GM21515 (cell line): ENCODE results near the gene KIF26B.

Experiments used
- ATAC-seq: cut with Tn5 transposase; IDR thresholded peaks from one replicate; pipeline ENCODE4 v1.9.1; 2021; ENCODE audit not compliant: unreplicated experiment

KIF26B gene

GRCh38 chr1:245169376-245169775, 14.6 kb downstream of the KIF26B start:
- no peak for ATAC-seq

- no peak for ATAC-seq
These were observed 17.2 kb downstream of the KIF26B start for GRCh38 chr1:245172026-245172425.

DNA sequence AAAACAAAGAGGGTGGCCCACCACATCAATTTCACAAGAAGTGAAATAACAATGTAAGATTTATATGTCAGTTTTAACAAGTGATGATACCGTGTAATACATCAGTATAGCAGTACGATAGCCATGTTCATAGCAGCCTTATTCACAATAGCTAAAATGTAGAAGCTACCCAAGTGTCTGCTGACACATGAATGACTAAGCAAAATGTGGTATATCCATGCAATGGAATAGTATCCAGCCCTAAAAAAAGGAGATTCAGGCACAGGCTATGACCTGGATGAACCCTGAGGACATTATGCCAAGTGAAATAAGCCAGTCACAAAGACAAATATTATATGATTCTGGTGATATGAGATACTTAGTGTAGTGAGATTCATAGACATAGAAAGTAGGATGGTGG, 18.0 kb downstream of the KIF26B start:
- ATAC-seq: no peak

- no peak for ATAC-seq
These were observed 18.8 kb downstream of the KIF26B start for GRCh38 chr1:245173446-245174211.

- ATAC-seq: no peak
These were observed 22.5 kb downstream of the KIF26B start for GRCh38 chr1:245177071-245177900.

- ATAC-seq: no peak
These were observed 24.9 kb downstream of the KIF26B start for GRCh38 chr1:245179706-245180105.

DNA sequence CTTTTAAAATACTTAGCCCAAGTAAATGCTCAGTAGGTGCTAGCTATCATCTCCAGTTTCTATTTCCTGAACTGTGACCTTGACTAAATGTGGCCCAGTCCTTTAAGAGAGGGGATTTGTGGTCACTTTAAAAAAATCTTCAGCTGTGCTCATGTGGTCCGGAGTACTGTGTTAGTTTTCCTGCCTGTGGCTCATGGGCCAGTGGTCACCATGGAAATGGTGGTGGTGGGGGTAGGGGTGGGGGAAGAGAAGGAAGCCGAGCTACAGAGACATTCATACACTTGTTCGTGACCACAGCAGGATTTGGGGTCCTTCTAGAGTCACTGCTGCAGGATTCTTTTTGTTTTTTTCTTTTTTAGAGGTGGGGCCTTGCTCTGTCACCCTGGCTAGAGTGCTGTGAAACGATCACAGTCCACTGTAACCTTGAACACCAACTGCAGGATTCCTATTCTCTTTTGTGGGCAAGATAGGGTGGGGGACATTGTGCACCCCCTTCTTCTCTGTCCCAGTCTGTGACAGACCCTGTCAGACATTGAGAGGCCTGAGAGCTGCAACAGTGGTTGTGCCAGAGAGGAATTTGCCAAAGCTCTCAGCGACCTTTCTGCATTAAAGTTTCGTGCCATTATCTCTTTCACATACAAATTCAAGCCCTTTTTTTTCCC, 25.8 kb downstream of the KIF26B start:
- ATAC-seq: no peak

DNA sequence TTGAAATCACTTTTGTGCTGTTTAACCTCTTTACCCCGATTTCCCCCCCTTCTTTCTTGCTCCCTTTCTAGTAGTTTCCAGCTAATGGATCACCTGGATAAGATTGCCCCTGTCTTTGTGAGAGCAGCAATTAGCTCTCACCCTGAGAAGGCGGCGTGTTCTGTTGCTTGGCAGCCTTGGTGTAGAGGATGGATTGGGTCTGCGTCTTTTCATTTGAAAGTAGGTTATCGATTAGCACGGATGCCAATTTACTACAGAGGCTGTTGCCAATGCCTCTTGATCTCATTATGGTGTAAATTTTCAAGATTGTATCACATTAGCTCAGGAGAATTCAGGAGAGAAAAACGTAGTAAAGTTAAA, 26.4 kb downstream of the KIF26B start:
- ATAC-seq: no peak

DNA sequence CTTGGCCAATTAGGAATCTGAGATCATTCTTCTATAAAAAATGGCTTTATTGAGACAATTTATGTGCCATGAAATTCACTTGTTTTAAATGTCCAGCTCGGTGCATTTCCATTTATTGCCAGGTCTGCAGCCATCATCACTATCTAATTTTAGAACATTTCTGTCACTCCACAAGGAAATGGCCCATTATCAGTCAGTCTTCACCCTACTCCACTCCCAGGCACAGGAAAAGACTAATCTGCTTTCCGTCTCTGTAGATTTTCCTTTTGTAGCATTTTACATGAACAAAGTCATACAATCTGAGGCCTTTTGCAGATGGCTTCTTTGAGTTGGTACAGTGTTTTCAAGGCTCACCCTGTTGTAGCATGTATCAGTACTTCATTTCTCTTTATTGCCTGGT, 27.2 kb downstream of the KIF26B start:
- no peak for ATAC-seq

DNA sequence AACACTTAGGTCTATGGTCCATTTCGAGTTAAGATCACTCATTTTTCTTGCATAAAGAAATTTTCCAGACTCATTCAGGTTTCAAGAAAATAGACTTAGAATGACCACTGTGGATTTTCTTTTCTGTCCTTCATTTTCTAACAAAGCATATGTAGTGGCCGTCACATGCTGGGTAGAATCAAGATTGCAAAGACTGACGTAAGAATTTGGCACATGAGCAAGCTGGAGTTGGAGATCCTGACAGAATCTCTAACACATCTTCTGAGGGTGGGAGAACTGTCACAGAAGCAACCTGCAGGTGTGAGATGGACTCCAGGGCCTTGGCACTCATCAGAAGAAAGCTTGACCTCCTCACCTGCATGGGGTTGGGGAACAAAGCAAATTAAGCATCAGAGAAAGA, 28.6 kb downstream of the KIF26B start:
- no peak for ATAC-seq

DNA sequence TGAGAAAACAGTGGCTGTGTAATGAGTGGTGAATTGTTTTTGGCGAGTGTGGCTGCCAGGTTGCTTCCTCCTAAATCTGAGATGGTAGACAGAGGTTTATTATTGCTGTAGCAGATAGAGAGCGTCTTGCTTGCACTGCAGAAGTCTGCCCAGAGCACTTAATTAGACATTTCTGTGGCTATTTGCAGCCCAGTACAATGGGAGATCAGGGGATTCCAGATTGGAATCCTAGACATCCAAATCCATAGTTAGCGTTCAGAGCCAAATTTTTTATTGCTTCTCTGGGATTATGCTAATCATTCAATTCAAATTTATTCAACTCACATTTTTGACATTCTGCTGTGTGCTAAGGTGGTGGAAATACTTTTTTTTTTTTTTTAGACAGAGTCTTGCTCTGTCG, 30.0 kb downstream of the KIF26B start:
- ATAC-seq: no peak

GRCh38 chr1:245188403-245188802, 33.6 kb downstream of the KIF26B start:
- ATAC-seq: no peak

- no peak for ATAC-seq
These were observed 40.6 kb downstream of the KIF26B start for GRCh38 chr1:245195398-245195797.

- ATAC-seq: no peak
These were observed 42.3 kb downstream of the KIF26B start for GRCh38 chr1:245197121-245197520.

GRCh38 chr1:245197911-245198379, 43.2 kb downstream of the KIF26B start:
- no peak for ATAC-seq

GRCh38 chr1:245198748-245199516, 44.1 kb downstream of the KIF26B start:
- ATAC-seq: no peak

DNA sequence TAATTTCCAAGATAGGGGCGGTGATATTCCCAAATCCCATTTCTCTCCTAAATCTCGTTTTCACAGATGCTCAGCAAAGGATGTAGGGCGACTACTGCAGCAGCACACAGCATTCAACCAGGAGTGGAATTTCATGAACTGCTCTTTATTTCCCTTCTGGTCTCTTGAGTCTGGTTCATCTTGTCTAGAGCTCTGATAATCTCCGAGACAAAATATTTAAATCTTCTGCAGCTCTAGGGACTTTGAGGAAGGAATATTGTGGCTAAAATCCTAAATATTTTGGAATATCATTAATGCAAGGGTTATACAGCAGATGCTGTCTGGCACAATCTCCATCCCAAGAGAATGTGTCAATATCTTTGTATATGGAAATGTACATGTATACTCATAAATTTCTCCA, 45.4 kb downstream of the KIF26B start:
- no peak for ATAC-seq

- no peak for ATAC-seq
These were observed 46.4 kb downstream of the KIF26B start for GRCh38 chr1:245201201-245201600.

DNA sequence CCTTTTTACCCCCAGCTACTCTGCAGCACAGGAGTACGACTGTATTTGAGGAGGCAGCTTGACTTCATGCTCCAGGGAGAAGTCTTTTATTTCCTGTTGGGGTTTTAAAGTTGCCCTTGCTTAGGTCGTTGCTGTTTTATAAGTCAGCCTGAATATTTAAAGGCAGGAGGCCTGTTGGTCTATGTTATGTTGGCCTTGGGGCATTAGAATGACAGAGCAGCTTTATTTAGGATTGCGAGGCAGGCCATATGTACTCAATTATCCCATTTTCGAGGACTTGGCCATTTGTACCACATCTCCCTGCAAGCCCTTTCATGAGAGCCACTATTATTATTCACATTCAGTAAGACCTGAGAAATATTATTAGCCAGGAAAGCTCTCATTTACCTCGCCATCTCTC, 47.0 kb downstream of the KIF26B start:
- no peak for ATAC-seq

DNA sequence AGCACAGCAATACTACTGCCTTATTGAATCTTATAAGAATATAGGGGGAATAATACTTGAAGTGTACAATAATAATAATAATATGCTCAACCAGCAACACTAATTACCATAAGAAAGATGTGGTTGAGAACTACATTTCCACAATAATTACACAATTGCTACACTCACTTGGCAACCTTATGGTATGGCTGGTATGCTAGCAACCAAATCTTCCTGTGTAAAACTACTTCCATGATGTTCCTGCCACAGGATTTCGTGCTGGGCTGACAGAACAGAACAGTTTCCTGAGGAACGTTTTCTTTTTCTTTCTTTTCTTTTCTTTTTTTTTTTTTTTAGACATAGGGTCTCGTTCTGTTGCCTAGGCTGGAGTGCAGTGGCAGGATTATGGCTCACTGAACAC, 50.6 kb downstream of the KIF26B start:
- no peak for ATAC-seq

- ATAC-seq: no peak
These were observed 51.1 kb downstream of the KIF26B start for GRCh38 chr1:245205864-245206263.
